HEK293T (cell line): ENCODE measurements around the gene GNG13.

ENCODE experiments used
- BHLHE40 ChIP-seq: fragments of 450-650 bp; IDR thresholded peaks from 2 replicates; pipeline ENCODE4 v1.6.1; 2016; ENCODE audit warnings: mild to moderate bottlenecking, moderate library complexity, borderline replicate concordance
- FOXA1 ChIP-seq: fragments of 450-650 bp; IDR thresholded peaks from 2 replicates; pipeline ENCODE4 v1.6.1; 2016; ENCODE audit warnings: mild to moderate bottlenecking
- FOXM1 ChIP-seq: fragments of 450-650 bp; IDR thresholded peaks from 2 replicates; pipeline ENCODE4 v1.6.1; 2017; ENCODE audit warnings: mild to moderate bottlenecking, borderline replicate concordance
- SP1 ChIP-seq: fragments of 450-650 bp; IDR thresholded peaks from 2 replicates; pipeline ENCODE4 v1.6.1; 2017
- SUZ12 ChIP-seq: fragments of 450-650 bp; IDR thresholded peaks from 2 replicates; pipeline ENCODE4 v1.6.1; 2016; ENCODE audit warnings: mild to moderate bottlenecking
- TARDBP ChIP-seq: fragments of 450-650 bp; IDR thresholded peaks from 2 replicates; pipeline ENCODE4 v1.6.1; 2016
- ZNF384 ChIP-seq: fragments of 450-650 bp; IDR thresholded peaks from 2 replicates; pipeline ENCODE4 v1.6.1; 2016

GRCh38 chr16:766008-766819 lies 34.3 kb downstream of the GNG13 start:
- TF ChIP-seq TARDBP: no peak
- TF ChIP-seq FOXA1: no peak
- TF ChIP-seq FOXM1: no peak
- TF ChIP-seq ZNF384: no peak
- no peak for TF ChIP-seq SUZ12
- no peak for TF ChIP-seq BHLHE40
- TF ChIP-seq SP1: no peak
